Stimulated activated CD8-positive, alpha-beta memory T cell treated with anti-CD3 and anti-CD28 coated beads, Interleukin-4, amount 100 ng/mL, for 4 hours (primary cell): Measurements from ENCODE around the gene MLXIP.

Experiments used
- DNase-seq, 2 donors: peaks; one replicate each; pipeline ENCODE4 v3.0.0-alpha.2; 2020; ENCODE audit warnings: low read depth in 2 of 2, low spot score in 1 of 2

MLXIP gene

GRCh38 chr12:122124370-122124769, 45.8 kb downstream of the MLXIP start:
- no peak for DNase-seq

GRCh38 chr12:122125452-122126341, 47.1 kb downstream of the MLXIP start:
- DNase-seq = no peak

- DNase-seq = no peak
Measured at GRCh38 chr12:122126342-122126635, 47.7 kb downstream of the MLXIP start.

GRCh38 chr12:122126713-122127597, 48.4 kb downstream of the MLXIP start:
- no peak for DNase-seq

GRCh38 chr12:122127839-122128238, 49.3 kb downstream of the MLXIP start:
- no peak for DNase-seq

- no peak for DNase-seq
Measured at GRCh38 chr12:122128481-122128880, 49.9 kb downstream of the MLXIP start.

- no peak for DNase-seq
Measured at GRCh38 chr12:122129131-122129530, 50.6 kb downstream of the MLXIP start.

- no peak for DNase-seq
Measured at GRCh38 chr12:122130150-122130549, 51.6 kb downstream of the MLXIP start.

- no peak for DNase-seq
Measured at GRCh38 chr12:122133192-122133950, 54.8 kb downstream of the MLXIP start.

GRCh38 chr12:122135437-122136031, 57.0 kb downstream of the MLXIP start:
- no peak for DNase-seq

GRCh38 chr12:122137229-122137628, 58.7 kb downstream of the MLXIP start:
- no peak for DNase-seq

- no peak for DNase-seq
Measured at GRCh38 chr12:122137681-122138080, 59.1 kb downstream of the MLXIP start.

- no peak for DNase-seq
Measured at GRCh38 chr12:122138181-122138580, 59.6 kb downstream of the MLXIP start.

- DNase-seq = no peak
Measured at GRCh38 chr12:122138616-122139015, 60.1 kb downstream of the MLXIP start.

- no peak for DNase-seq
Measured at GRCh38 chr12:122139266-122139665, 60.7 kb downstream of the MLXIP start.

- DNase-seq = no peak
Measured at GRCh38 chr12:122139941-122140340, 61.4 kb downstream of the MLXIP start.

GRCh38 chr12:122140467-122141257, 62.1 kb downstream of the MLXIP start:
- no peak for DNase-seq

- DNase-seq = no peak
Measured at GRCh38 chr12:122141911-122142725, 63.6 kb downstream of the MLXIP start.

GRCh38 chr12:122142857-122143256, 64.3 kb downstream of the MLXIP start:
- no peak for DNase-seq
